GM18861 (cell line): ENCODE results near the gene VWA8.
A peak's percentile ranks its signal among the peaks of the same experiment; 100 is the strongest.
"Not testable (repeated sequence)": the region's sequence is repeated elsewhere in the genome, so short reads cannot be mapped to it uniquely, and the experiment has no call there.

Source experiments
- ATAC-seq: cut with Tn5 transposase; IDR thresholded peaks from one replicate; pipeline ENCODE4 v1.9.1; 2021; ENCODE audit not compliant: unreplicated experiment

VWA8 gene

DNA sequence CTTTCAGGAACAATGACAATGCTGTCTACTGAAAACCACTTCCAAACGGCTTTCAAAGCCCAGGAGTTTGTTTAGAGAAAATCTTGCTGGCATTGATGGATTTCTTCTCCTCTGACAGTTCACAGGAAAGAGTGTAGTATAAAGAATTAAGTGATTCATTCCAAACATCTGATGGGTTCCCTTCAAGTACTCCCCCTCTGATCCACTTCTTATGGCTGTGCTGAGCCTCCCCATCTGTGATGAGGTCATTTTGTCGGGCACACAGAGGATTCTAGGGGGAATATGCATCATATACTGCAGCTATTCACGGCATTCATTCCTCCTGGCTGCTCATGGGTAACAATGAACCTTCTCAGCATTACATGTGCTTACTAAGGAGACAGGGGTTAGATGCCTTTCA is 395.7 kb downstream of the VWA8 start:
- ATAC-seq = no peak

DNA sequence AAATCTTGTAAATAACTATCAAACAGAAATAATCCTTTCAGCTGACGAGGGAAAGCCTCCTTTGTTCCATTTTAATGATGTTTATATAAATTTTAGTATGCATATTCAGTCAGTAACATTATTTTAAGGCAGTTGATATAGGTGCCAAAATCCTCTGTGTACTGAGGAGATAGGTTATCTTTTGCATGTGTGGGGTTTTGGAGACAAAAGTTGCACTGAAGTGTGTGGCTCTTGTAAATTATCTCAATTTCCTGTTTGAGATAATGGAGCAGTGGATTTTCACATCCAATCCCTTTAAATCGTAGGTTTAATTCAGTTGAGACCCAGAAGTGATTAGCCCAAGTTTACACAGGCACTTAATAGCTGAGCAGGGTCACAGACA is 396.9 kb downstream of the VWA8 start:
- no peak for ATAC-seq

DNA sequence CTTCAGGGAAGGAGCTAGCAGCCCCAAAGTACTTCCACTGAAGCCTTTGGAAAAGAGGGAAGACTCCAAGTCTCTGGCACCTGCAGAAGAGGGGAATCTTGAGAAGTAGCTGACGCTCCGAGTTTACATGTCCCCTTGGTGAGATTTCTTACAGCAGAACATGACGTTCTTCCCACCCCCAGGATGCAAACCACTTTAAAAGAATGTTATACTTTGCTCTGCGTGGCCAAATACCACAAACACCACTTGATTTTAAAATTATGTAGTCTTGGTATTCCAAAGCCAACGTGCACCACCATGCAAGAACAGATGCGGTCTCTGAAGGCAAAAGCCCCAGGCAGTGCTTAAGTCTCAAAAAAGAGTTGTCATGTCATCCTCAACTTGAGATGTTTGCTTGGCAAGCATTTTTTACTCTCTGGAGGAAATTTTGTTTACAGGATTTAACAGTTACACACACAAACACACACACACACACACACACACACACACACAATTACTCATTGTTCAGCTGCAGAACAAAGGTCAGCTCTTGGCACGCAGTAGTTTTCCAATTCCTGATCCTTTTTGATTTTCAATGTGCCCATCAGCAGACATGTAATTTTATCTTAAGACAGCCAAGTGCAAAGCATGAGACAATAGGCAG is 397.4 kb downstream of the VWA8 start:
- no peak for ATAC-seq

DNA sequence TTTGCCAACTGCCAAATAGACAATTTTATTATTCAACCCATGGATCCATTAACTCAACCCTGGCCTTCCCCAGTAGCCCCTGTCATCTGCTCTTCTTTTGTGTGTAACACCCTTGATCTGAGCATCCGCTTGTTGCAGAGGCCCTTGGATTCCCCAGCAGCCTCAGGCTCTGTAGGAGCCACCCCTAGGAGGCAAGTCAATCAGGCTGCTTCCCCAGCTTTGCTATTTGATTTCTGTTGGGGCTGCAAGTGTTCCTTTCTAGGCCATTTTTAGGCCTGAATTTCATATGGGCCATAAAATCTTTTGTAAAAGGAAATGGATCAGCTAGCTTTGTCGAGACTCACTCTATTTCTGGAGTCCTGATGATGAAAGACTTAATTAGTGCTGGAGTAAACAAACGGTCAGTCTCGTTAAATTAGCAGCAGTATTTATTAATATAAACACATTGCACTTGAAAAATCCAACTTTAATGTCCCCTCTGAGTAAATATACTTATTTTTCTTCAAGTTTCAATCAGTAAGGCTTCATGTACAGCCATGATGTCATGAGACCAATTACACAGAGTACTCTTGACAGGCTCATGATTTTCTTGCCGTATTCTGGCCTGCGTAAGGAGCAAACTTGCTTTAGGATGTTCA is 398.2 kb downstream of the VWA8 start:
- no peak for ATAC-seq

DNA sequence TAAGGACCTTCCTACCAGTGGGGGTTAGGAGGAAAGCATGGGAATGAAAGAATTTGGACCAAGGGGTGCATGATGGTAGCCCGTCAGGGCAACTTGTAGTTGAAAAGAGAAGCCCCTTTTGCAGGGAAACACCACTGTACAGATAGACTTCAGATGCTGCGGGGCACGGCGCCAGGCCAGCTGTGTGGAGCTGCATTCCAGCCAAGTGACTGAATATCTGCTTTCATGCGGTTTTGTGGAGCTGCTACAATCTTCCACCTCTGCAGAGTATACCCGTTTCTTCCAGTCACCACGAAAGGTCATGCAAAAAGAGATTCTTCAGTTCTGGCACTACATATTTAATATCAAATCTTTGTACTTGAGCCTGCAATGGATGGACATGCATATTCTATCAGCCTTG is 398.8 kb downstream of the VWA8 start:
- ATAC-seq = no peak

DNA sequence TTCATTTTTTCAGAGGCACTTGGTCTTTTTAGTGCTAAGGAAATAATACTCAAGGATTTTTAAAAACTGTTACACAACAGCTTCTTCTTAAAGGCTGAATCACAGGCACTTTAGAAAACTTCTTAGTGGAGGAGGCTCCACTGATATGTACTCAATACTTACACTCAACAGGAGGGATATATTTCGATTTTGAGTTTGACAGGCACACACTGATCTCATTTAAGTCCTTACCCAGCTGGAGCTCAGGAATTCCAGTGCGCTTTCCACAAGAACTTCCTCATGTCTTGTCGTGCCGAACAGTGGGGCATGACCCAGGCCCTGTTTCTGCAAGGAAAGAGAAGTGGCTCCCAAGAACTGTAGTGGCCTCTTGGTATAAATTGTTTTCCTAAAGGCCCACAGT is 399.7 kb downstream of the VWA8 start:
- ATAC-seq = no peak

GRCh38 chr13:41558781-41559560 is 401.9 kb downstream of the VWA8 start:
- no peak for ATAC-seq

- ATAC-seq = no peak
Observed at GRCh38 chr13:41557719-41558118, 403.2 kb downstream of the VWA8 start.

- peak; percentile 87 for ATAC-seq
Observed at GRCh38 chr13:41554626-41555386, 406.1 kb downstream of the VWA8 start.

- no peak for ATAC-seq
Observed at GRCh38 chr13:41554180-41554579, 406.7 kb downstream of the VWA8 start.

GRCh38 chr13:41552031-41552430 is 408.9 kb downstream of the VWA8 start:
- no peak for ATAC-seq

DNA sequence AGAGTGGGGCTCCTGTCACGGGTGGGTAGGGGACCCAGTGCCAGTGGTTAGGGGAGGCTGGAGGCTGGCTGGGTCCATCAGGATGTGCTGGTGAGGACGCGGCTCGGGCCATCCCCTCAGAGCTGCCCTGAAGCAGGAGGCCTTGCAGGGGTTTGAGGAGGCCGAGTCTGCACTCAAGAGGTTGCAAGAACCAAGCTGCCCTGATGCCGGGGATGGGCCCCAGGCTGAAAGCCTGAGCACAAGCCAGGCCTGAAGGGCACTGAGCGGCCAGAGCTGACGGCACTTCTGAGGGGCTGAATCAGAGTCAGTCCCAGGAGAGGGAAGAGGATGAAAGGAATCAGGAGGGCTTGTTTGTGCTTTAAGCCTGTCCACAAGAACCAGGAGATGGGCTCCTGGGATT is 410.6 kb downstream of the VWA8 start:
- no peak for ATAC-seq

GRCh38 chr13:41549491-41549890 is 411.4 kb downstream of the VWA8 start:
- no peak for ATAC-seq

GRCh38 chr13:41548910-41549309 is 412.0 kb downstream of the VWA8 start:
- ATAC-seq = no peak

GRCh38 chr13:41548031-41548430 is 412.9 kb downstream of the VWA8 start:
- no peak for ATAC-seq

GRCh38 chr13:41547251-41548000 is 413.5 kb downstream of the VWA8 start:
- ATAC-seq = no peak

DNA sequence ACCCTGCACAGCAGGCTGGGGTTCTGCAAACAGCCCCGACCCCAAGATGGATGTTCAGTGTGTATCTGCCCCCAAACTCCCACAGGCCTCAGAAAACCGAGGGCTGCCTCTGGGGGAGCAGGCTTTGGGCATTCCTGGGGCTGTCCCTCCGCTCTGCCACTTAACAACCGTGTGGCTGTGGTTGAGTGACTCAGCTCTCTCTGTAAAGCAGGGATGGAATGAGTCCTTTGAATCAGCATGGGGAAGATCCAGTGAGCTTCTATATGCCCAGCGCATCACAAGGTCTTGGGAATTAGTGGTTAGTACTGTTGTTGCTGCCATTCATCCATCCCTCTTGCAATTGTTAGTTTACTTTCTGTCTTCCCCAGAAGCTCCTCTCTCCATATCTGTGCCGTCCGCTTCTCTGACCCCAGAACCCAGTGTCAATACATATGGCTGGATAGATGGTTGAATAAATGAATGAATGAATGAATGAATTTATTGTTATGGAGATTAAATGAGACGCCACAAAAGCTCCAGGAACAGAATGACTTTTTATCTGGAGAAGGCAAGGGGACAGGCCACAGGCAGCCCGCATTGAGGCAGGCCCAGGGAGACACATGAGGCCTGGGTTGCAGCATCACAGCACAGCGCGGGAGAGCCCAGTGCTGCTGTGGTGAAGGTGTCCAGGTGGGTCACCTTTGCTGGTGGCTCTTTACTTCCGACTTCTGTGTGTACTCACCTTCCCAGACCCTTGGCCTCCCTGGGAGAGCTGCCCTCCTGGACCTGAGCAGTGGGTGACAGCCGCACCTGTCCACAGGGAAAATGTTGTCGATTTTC is 414.3 kb downstream of the VWA8 start:
- no peak for ATAC-seq

GRCh38 chr13:41545432-41545707 is 415.5 kb downstream of the VWA8 start:
- ATAC-seq = no peak

DNA sequence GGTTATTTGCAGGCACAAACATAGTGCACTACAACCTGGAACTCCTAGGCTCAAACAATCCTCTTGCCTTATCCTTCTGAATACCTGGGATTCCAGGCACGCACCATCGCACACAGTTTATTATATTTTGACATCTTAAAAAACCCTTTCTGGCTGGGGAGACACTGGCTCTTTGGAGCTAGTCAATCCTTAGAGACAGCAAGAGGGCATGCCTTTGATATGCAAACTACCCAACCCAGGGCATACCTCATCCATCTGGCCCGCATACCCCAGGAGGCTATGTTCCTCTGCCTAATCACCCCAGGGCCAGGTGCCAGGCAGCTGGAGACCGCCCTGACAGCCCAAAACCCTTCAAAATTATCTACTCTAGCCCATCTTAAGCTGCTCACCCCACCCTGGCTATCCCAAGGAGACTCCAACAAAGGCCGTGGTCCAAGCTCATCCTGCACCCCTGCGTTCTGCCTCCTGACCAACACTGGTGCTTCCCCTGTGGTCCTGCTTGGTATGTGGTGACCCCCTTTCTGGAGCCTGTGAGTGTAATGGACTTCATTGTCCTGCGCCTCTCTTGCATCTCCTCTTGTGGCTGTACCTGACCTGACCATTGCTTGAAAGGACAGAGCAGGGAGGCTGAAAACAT is 417.1 kb downstream of the VWA8 start:
- ATAC-seq = no peak

DNA sequence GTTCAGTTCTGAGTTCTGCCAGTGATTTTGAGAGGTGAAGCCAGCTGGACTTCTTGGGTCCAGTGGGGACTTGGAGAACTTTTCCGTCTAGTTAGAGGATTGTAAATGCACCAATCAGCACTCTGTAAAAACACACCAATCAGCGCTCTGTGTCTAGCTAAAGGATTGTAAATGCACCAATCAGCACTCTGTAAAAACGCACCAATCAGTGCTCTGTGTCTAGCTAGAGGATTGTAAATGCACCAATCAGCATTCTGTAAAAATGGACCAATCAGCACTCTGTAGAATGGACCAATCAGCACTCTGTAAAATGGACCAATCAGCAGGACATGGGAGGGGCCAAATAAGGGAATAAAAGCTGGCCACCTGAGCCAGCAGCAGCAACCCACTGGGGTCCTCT is 418.1 kb downstream of the VWA8 start:
- not testable (repeated sequence) for ATAC-seq
